Endometrial microvascular endothelial cells (primary cell): ENCODE measurements around the gene ZNF830. TPM values are rescaled to one million over a fixed set of nuclear protein-coding genes. Genes with fewer than 3 reads are reported as not detected.
"Not testable (repeated sequence)": the region's sequence is repeated elsewhere in the genome, so short reads cannot be mapped to it uniquely, and the experiment has no call there.

ENCODE experiments used
- in situ Hi-C: cut with HindIII; loops from 2 replicates; pipeline ENCODE4 v1.10.0; 2017; ENCODE audit warnings: low sequenced_read_pairs, low pct_unique_long_range_greater_than_20kb; ENCODE audit errors: inconsistent ontology term
- total RNA-seq: library from RNA; depleted of rRNA; stranded (reverse); fragments of >200 nt; gene quantifications from one replicate; pipeline ENCODE4 v1.2.3, GENCODE V29; 2015; ENCODE audit errors: inconsistent ontology term

The ZNF830 gene
- total RNA-seq, result 12.5 TPM

GRCh38 chr17:34961093-34961911, at the start of gene ZNF830, which contains the start of gene CCT6B:
ZNF830 (plus strand) TSS chr17:34961540; CDS start chr17:34961567, 27 bp downstream.
CCT6B (minus strand) TSS chr17:34961460; CDS start chr17:34961393, 67 bp downstream.
- in situ Hi-C loops, result no loop called here

- in situ Hi-C loops, result no loop called here
Measured at GRCh38 chr17:34913001-34913400, 48.3 kb upstream of the ZNF830 start.

- in situ Hi-C loops, result no loop called here
Measured at GRCh38 chr17:34916120-34916519, 45.2 kb upstream of the ZNF830 start.

- in situ Hi-C loops, result no loop called here
Measured at GRCh38 chr17:34917381-34917780, 44.0 kb upstream of the ZNF830 start.

GRCh38 chr17:34920676-34921075, 40.7 kb upstream of the ZNF830 start:
- in situ Hi-C loops, result no loop called here

GRCh38 chr17:34926661-34927060, 34.7 kb upstream of the ZNF830 start:
- in situ Hi-C loops, result no loop called here

GRCh38 chr17:34930283-34930682, 31.1 kb upstream of the ZNF830 start:
- in situ Hi-C loops, result no loop called here

- in situ Hi-C loops, result not testable (repeated sequence)
Measured at GRCh38 chr17:34950780-34951179, 10.6 kb upstream of the ZNF830 start.

- in situ Hi-C loops, result no loop called here
Measured at GRCh38 chr17:34958438-34958837, 2.9 kb upstream of the ZNF830 start.

GRCh38 chr17:34974179-34974578, 12.8 kb downstream of the ZNF830 start:
- in situ Hi-C loops, result no loop called here

- in situ Hi-C loops, result no loop called here
Measured at GRCh38 chr17:34974794-34975785, 13.8 kb downstream of the ZNF830 start.

GRCh38 chr17:34979153-34979552, 17.8 kb downstream of the ZNF830 start:
- in situ Hi-C loops, result no loop called here

GRCh38 chr17:34979650-34980352, 18.5 kb downstream of the ZNF830 start:
- in situ Hi-C loops, result no loop called here

GRCh38 chr17:34980353-34980680, 19.0 kb downstream of the ZNF830 start, which contains the start of gene LIG3:
LIG3 (plus strand) TSS chr17:34980512; CDS start chr17:34983006, 2,494 bp downstream.
- in situ Hi-C loops, result no loop called here

GRCh38 chr17:34980681-34981537, 19.6 kb downstream of the ZNF830 start:
- in situ Hi-C loops, result no loop called here

GRCh38 chr17:34981538-34982241, 20.4 kb downstream of the ZNF830 start:
- in situ Hi-C loops, result no loop called here

GRCh38 chr17:34987232-34987631, 25.9 kb downstream of the ZNF830 start:
- in situ Hi-C loops, result no loop called here
